Stimulated activated CD4-positive, alpha-beta T cell treated with anti-CD3 and anti-CD28 coated beads, Interleukin-12 subunit alpha, Interleukin-12 subunit beta, amount 100 ng/mL, for 48 hours (primary cell): Measurements from ENCODE around the gene NUP54.

Experiments
- DNase-seq, 3 donors: peaks; one replicate each; pipeline ENCODE4 v3.0.0-alpha.2; 2020; ENCODE audit warnings: low read depth in 2 of 3, low spot score in 1 of 3

NUP54 gene

GRCh38 chr4:76074468-76074867 is 73.7 kb downstream of the NUP54 start, which contains the start of gene ART3:
Gene ART3 (plus strand): TSS chr4:76074709. CDS start chr4:76075890, 1,181 bp downstream.
- no peak for DNase-seq

DNA sequence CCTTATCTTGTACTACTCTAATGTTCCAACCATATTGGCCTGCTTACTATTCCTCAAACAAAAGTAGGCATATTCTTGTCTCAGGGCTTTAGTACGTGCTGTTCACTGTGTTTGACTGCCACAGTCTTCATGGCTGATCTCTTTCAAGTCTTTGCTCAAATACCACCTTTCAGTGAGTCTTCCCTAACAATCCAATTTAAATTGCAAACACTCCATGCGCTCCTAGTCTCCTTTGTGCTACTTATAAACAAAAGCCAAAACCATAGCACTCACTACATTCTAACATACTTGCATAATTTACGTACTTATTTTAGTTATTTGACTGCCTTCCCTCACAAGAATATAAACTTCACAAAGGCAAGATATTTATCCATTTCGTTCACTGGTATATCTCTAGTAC is 75.4 kb downstream of the NUP54 start:
- DNase-seq = no peak

GRCh38 chr4:76067652-76068286 is 80.4 kb downstream of the NUP54 start:
- DNase-seq = peak; percentile 35 to 80 (median 70)

GRCh38 chr4:76066546-76066945 is 81.7 kb downstream of the NUP54 start:
- DNase-seq = no peak
